Measurements from ENCODE around the gene LSP1.

- TF ChIP-seq CTCF (conservative IDR thresholded peaks at IDR 0.05) (no peak), ZFX (IDR thresholded peaks at IDR 0.05) (no peak)
Observed at GRCh38 chr11:1925373-1926155, 72.7 kb downstream of the LSP1 start.
